IPS-15b (cell line): ENCODE data around the gene SLC23A3.

Experiments used
- H3K27me3 ChIP-seq: one replicate; pipeline ENCODE4 v1.6.1; 2013; ENCODE audit warnings: low read length; ENCODE audit not compliant: control insufficient read depth, insufficient read depth
- H3K36me3 ChIP-seq: one replicate; pipeline ENCODE4 v1.6.1; 2013; ENCODE audit warnings: low read length; ENCODE audit not compliant: control insufficient read depth, insufficient read depth
- H3K4me1 ChIP-seq: one replicate; pipeline ENCODE4 v1.6.1; 2013; ENCODE audit warnings: mild to moderate bottlenecking, low read length; ENCODE audit not compliant: control insufficient read depth, insufficient read depth
- H3K4me3 ChIP-seq: one replicate; pipeline ENCODE4 v1.5.1; 2013; ENCODE audit warnings: low read depth, low read length
- H3K9ac ChIP-seq: one replicate; pipeline ENCODE4 v1.6.1; 2013; ENCODE audit warnings: low read depth, mild to moderate bottlenecking, low read length
- H3K9me3 ChIP-seq: one replicate; pipeline ENCODE4 v1.6.1; 2013; ENCODE audit warnings: mild to moderate bottlenecking, low read length; ENCODE audit not compliant: control insufficient read depth, insufficient read depth

Gene SLC23A3

DNA sequence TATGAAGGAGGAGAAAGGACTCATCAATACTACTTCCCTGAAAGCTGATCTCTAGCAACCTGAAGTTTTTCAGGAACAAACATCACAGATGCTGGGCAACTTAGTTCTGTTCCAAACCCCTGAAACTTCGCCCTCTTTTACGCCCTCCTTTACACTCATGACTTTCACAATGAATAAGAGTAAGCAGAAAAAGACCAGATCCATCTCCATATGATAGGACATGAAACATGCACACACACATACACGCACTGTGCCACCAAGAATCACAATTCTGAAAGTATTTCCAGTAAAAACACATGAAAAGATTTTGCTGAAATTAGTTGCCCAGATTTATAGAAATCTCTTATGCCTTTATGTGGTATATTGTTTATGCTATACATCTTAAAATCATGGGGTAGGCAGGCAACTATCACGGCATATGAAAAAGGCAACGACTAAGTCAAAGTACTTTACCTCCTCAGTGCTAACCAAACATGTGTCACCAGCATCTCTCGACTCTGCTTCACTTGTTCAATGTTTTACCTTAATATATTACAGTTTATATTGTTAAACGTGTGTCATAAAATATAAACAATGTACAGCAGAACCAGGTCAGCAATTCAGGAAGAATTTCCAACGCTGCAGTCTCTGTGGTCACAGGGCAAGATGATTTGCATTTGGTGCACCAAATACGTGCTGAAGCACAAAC is 57.0 kb downstream of the SLC23A3 start:
- Histone ChIP-seq H3K27me3 (no peaks in the 10 kb centered on the region), H3K9me3 (no peaks in the 10 kb centered on the region), H3K9ac (no peak overlapping the region), H3K4me3 (no peak overlapping the region), H3K4me1 (no peaks in the 10 kb centered on the region), H3K36me3 (no peaks in the 10 kb centered on the region)

DNA sequence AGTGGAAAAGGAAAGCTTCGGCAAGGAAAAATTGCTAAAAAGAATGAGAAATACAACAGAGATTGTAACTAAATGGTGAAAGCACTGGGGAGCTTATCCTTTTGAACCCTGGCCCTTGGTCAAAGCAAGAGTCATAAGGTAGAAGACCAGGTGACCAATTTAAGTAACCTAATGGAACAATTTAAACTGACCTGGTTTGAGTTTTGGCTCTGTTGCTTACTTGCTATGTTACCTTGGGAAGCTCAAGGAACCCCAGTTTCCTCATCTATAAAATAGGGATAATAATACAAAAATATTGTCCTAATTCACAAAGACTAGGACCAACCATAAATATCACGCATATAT is 57.8 kb downstream of the SLC23A3 start:
- H3K27me3 ChIP-seq, result no peaks in the 10 kb centered on the region
- no peaks in the 10 kb centered on the region for H3K9me3 ChIP-seq
- H3K4me3 ChIP-seq, result no peak overlapping the region
- H3K9ac ChIP-seq, result no peak overlapping the region
- no peaks in the 10 kb centered on the region for H3K36me3 ChIP-seq
- H3K4me1 ChIP-seq, result no peaks in the 10 kb centered on the region
